Epidermal melanocyte (primary cell): ENCODE measurements around the gene CORO1C.

ENCODE experiments used
- DNase-seq: peaks from one replicate; pipeline ENCODE4 v3.0.0; 2011; ENCODE audit warnings: low spot score; ENCODE audit not compliant: insufficient read length

CORO1C gene

DNA sequence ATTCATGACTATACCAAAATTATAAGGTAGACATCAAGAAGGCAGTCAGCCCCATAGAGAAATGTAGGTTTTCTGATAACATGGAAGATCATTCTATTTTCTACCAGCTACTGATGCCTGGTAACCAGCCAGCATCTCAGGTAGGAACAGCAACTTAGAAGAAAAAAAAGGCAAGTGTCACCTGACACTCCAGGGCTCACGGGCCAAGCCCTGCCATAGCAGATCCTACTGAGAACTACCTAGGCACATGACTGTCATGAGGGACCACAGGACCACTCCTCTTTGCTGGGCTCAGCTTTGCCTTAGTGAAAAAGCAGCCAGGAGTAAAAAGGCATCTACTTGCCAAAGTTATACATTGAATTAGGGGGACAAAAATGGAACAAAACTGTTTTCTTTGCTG is 33.4 kb downstream of the CORO1C start:
- DNase-seq = no peak

DNA sequence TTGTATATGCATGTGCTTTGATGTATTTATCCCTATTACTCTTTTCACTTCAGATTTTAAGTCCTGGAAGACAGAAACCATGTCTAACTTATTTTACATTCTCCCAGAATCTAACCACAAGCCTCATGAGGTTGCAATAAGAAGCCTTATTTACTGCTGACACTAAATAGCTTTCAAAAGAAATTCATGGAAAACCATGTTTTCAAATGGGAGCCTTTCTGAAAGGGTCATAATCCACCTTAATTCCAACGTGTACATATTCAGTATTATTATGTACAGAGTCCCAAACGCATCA is 34.4 kb downstream of the CORO1C start:
- no peak for DNase-seq

DNA sequence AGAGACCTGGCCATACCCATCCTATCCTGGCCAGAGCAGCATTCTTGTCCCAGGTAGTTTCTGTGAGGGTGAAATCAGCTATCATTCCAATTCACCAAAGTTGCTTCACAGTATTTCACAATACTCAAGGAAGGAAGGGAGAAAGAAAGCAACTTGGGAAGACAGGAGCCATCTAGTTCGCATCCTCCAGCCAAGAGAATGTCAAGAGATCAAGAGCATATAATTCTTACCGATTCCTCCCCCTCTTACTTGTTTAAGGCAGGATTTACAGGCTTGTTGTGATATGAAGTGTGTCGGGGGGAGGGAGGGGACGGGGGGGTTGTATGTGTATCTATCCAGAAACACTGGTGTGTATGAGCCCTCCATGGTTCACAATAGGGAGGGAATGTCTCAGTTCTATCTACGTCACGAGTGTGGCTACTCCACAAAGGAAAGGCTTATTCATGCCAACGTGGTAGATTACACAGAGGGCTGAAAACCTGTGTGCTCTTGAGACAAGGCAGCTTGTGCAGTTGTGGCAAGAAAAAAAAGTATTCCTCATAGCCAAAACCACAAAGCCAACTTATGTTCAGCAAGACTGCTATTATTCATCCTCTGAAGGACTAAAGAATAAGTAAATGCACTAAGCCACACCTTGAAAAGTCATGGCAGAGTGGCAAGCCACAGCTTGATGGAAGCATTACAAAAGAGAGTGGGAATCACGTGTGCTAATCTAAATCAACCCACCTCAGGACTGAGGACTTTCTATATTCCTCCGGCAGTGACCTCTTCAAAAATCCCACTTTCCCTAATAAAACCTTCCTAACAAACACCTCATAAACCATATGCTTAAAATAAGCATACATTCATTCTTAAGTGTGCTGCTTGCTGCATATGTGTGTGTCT is 35.0 kb downstream of the CORO1C start:
- DNase-seq = no peak

DNA sequence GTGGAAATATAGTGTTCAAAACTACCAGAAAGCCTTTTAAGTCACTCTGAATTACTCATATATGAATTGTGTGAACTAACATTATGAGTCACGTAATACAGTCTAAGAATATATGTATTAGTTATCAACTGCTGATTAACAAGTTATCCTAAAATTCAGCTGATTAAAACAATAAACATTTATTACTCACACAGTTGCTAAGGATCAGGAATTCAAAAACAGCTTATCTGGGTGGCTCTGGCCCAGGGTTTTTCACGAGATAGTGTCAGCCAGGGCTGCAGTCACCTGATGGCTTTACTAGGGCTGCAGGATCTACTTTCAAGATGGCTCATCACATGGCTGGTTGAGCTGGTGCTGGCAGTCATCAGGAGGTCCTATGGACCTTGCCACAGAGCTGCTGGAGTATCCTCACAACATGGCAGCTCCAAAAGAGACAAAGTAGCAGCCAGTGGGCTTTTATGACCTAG is 36.5 kb downstream of the CORO1C start:
- DNase-seq = no peak

DNA sequence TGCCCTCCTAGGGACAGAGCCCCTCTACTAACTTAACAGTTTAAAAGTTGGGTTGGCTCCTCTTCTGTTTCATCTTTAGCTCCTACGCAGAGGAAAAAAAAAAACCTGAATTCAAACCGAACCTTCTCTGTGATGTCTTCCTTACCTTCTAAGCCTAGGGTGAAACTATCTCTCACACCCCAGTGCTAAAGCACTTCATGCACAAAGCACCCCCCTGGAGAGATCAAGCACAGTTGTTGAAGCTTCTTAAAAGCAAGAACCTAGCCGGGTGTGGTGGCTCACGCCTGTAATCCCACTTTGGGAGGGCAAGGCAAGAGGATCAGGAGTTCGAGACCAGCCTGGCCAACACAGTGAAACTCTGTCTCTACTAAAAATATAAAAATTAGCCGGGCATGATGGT is 37.6 kb downstream of the CORO1C start:
- no peak for DNase-seq

DNA sequence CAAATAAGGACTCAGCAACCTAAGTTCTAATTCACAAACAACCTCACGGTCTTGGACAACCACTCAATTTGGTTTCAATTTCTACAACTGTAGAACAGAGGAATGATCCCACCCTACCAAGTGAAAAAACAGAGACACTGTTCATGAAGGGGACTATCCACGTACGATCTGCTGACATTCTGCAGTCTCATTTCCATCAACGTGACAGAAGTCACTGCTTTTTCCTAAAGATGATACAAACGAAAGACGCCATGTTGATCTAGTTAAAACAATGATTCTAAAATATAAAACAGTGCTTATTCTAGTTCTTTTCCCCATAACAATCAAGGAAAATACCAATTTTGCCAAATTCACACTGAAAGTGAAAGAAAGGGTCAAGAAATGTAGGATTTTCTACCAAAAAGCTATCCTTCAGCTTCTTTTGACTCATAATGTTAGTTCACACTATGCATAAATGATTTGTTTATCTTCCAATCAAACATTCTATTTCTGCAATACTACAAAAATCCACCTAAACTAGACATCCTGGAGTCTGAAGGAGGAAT is 38.1 kb downstream of the CORO1C start:
- no peak for DNase-seq

DNA sequence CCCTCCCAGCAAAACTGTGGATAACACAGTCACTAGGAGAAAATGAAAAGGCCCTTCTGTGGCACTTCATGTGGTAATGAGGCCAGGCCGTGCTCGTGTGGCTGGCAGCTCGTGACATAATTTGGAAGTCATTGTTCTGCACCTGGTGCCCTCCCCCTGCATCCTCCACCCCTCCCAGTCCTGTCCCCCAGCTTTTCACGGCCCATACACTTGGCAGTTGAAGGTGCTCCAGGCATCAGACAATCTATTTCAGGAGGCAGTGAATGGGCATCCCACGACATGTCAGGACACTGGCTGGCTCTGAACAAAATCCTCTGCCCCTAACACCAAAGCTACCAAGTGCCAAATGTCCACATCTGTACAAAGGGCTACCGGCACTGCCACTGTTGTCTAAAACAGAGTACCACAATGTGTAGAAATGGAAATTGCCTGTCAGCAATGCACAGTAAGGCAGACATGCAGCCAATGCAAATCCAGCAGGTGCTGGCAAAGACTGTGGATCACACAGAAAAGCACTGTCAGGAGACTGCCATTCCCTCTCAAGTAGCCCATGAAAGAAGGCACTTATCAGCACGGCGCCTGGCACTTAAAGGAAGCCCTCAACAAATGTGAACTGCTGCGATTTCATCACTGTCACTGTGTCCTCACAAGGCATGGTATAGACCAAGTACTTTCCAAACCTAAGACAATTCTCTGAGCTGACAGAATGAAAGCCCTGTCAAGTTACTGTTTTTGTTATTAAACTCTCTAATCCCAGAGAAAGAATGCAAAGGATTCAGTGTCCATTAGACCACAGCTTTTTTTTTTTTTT is 39.1 kb downstream of the CORO1C start:
- no peak for DNase-seq

DNA sequence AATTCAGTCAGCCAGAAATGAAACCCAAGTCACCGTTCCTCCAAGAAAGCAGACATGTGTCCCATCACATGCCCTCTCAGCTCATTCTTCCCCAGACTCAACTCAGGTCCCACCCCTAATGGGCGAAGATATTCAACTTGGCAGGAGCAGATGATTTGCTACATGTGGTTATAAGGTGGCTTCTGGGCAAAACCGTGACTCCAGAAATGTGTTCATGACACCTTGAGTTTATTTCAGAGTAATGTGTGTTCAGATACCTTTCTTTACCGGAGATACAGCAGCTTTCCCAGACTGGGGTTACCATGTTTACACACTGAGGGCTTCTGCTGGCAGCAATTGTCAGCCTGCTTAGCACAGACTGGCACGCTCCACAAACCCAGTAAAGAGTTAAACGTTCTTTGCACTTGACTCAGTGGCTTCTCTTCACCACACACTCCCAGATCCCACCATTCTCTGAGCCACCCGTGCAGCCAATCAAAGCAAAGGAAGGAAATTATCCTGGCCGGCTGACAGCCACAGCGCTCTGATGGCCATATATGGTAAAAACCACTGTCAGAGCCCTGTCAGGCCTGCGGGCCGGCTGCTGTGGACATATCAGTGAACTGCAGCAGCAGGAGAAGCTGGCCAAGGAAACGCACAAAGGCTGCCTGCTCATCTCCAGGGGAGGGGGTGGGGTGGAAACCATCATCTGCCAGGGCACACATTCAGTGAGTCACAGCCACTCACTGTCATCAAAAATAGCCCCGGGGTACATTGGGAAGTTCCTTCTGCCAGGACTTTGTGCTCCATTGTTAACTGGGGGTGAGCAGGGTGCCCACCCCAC is 39.9 kb downstream of the CORO1C start:
- DNase-seq = peak; percentile 70

DNA sequence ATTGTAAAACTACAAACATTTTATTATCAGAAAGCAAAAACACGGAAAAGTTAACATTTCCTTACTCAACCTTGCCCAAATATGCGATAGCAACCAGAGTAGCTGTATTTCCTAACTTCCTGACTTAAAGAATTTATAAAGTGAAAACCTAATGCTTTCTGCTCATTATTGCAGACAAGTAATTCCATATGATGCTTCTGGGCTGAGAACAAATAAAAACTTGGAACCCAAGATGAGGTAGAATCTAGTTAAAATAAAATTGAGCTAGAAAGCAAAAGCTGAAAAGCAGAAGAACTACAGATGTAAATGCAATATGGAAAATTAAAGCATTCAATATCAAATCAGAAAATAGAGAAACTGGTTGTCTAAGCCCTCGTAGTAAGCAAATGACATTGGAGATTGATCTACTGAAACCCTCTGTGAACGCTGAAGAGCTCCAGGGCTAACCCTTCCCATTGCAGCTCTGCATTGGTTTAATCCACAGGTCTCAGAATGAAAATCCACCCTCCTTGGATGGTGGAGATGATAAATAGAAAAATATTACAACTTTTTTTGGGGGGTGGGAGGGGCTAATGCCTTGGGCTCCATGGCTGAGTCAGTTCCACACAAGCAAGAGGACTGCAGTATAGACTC is 40.7 kb downstream of the CORO1C start:
- DNase-seq = no peak

DNA sequence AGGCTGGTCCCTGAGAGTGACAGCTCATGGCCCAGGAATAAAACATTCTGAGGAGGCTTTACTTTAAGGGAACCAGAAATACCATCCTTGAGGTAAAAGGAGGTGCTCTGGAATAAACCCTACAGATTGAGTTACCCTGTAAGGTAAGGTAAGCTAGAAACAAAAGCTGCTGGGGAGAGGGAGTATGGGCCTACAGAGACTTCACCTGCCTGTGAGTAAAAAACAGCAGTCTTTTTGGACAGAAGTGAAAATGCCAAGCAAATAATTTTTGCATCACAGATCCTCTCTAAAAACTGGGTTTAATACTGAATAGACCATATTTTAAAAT is 41.2 kb downstream of the CORO1C start:
- DNase-seq = no peak

DNA sequence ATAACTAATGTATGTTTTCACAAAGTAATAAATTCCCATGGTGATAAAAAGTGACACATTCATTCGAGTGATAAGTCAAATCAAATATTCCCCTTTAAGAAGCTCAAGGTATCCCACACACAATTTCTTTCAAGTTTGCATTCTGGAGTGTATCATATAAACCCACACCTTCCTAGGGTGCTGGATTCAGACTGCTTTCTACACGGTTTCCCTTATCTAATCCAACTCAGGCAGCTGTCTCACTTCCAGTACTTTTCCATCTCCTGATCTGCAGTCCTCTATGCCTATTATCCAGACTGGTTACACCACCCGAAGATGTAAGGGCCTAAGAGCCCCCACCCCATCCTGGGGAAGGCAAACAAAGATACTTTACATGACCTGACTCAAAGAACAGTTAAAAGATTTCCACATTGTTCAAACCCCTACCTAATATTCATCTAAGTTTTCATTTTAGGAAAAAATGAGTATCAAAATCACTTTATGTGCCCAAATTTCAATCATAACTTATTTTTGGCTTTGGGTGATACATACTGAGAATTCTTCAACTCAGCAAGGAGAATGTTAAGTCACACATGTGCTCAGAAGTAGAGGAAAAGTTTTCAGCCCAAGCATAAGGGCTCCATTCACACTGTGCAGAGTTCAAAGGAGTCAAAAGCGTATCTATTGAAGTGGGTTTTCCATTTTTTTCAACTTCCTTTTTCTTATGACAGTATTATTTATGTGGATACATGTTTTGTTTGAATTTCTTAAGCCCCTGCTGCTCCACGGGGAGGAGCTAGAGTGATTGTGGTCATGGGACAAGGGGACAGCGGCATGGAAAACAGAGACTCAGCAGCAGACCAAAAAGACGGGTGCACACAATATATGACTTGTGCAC is 41.8 kb downstream of the CORO1C start:
- no peak for DNase-seq

DNA sequence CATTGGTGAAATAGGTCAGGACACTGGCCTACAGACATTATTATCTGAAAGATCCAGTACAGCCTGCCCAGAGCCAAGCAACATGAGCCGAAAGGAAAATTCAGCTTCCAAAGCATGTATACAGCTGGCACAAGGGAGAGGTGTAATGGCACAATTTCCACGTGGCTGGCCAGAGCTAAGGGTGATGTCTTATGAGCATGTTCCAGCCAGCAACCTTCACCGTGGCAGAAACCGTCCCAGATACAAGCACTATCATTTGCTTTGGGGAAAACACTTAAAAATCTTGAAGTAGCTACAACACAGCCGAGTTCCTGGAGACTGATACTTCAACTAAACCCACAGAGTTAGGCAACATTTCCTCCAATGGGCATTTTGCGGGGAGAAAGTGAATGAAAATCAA is 44.5 kb downstream of the CORO1C start:
- DNase-seq = no peak

DNA sequence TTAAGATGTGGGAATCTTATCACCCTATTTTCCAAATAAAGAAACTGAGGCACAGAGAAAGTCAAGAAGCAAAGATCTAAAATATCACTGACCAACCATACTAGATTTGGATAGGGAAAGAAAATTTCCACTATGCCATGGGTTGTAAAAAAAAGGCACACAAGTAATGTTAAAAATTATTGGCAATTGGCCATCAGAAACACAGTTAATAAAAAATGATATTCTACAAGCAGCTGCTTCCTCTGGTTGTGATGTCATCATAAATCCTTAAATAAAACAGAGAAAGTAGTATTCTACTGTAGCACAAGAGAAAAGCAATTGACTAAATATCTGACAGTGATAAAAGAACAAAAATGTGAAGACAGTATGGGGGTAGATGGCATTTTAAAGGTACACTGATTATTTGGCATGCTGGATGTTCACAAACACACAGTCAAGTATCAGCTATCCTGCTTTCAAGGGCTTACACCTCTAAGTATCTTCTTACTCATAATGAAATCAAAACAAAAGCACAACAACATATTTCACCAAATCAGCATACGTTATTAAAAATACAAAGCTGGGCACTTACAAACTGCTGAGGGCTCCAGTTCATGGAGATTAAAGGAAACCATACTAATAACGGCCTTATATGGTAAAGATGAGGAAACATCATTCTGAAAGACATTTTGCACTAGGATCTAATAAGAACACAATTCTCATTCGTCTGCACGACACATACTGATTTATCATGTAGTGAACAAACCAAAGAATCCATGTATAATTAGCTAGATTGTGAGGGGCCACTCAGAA is 45.7 kb downstream of the CORO1C start:
- no peak for DNase-seq

DNA sequence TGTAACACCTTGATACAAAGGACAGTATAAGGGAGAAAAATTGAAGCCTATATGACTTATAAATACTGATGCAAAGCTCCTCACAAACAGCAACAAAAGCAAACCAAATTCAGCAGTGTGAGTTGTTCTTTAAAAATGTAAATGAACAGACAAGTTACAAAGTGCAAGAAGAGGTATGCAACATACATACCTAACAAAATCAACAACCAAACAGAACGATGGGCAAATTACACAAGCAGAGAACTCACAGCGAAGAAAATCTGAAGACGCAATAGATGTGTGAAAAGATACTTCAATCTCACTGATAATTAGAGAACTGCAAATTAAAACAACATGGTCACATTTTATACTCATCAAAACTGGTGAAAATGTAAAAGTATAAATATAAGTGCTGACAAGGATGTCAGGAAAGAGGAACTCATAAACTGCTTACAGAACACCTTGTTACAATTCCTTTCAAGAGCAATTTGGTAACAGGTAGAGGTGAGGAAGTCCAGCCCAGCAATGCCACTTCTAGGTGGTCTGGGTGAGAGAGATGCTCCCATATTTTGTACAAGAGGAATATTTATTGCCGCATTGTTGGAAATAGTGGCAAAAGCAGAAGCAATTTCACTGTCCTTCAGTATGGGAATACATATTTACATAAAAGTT is 47.3 kb downstream of the CORO1C start:
- DNase-seq = no peak

DNA sequence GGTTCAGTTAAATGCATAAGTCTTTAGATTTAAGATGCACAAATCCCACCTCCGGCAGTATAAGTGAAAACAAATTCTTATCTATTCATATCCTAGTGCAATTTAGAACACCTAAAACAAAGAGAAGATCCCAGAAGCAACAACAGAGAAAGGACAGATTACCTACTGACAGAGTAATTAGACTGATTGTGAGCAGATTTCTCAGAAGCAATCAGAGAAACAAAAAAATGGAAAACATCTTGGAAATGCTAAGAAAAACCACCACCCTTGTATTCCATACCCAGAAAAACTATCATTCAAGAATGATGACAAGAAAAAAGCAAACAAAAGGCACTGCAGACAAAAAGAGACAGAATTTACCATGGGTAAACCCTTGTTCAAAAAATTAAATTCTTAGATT is 50.0 kb downstream of the CORO1C start:
- DNase-seq = no peak

DNA sequence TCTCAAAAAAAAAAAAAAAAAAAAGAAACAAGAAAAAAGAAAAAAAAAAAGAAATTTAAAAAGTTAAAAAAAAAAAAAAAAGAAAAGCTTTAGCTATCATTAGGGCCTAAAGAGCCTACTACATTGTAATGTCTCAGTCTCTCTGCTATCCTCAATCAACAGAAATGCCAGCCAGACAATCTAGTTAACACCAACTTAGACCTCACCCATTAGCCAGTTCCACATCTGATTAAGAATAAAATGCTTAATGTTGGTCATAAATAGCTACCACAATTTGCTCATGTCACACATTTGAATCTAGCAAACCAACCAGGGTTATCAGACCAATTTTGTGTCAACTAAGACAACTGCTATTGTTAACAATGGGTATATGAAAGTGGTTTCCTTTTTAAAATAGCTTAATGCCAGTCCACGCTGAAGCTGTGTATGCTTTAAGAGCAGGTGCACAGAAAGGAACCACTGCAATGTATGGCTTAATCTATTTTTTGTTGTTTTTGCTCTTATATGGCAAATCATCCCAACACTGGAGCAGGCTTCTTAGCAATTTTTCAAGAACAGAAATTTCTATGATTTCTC is 52.1 kb downstream of the CORO1C start:
- DNase-seq = no peak

DNA sequence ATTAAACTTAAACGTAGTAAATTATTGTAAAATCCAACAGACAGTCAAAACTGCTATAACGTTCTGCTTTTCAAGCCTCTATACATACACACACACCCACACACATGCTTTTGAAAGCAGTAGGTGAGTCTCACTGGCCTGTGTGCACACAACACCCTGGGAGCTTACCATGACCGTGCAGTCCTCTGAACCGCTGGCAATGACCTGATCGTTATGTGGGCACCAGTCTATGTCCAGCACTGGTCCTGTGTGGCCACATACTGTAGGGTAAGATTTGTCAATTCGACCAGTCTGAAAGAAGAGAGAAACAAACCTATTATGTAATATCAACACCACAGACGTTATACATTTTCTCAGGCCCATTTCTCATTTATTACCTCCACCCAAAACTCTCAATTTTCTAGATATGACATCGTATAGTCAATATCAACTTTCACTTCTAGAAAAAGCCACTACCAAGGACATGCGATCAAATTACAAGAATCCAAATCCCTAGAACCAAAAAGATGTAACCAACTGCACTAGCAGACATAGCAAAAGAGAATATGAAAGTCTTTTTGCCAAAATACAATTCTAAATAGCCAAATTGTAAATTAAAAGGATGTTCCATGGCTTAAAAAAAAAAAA is 53.1 kb downstream of the CORO1C start:
- DNase-seq = no peak

DNA sequence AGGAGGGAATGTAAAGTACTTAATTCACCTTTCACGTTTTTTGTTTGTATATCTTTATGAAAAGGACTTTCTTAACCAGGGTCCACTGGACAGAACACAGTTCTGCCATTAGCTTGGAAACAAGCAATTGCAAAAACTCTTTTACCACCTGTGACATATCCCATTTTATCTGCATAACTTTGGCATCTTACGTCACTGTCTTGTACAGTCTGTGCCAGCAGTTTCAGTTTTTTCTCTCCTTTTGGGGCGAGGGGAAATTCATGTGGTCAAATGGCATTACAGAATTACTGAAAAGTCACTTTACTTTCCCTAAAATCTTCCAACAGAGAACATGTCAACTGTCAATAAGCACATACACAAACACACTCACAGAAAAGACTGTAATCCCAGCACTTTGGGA is 53.9 kb downstream of the CORO1C start:
- DNase-seq = no peak
